NCI-H524 (cell line): ENCODE results near the gene CTNND2.
A peak's percentile ranks its signal among the peaks of the same experiment; 100 is the strongest.
"Not testable (repeated sequence)": the region's sequence is repeated elsewhere in the genome, so short reads cannot be mapped to it uniquely, and the experiment has no call there.

Experiments
- DNase-seq, 2 experiments: peaks; one replicate each; lab custom pipeline; 2025; lab: John Stamatoyannopoulos, UW

CTNND2 gene

GRCh38 chr5:11675184-11675583 is 229.1 kb downstream of the CTNND2 start:
- no peak for DNase-seq

- DNase-seq: no peak
Measured at GRCh38 chr5:11672385-11673085, 231.7 kb downstream of the CTNND2 start.

DNA sequence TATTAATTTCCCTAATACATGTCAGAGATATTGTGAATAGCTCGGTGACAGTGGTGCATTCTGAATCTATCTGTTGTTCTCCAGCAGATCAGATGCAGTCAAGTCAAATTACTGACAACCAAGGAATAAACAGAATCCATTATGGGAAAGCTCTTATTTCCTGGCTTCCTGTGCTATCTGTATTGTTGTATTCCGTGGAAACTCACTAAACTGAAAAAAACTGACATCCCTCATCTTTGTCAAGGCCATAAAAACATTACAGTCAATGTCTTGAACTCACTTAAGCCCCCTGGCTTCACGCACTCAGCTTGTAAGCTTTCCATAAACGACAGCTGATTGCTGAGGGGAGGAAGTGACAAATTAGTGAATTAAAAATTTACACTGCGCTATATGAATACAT is 245.9 kb downstream of the CTNND2 start:
- no peak for DNase-seq

- DNase-seq: no peak
Measured at GRCh38 chr5:11656916-11657315, 247.3 kb downstream of the CTNND2 start.

DNA sequence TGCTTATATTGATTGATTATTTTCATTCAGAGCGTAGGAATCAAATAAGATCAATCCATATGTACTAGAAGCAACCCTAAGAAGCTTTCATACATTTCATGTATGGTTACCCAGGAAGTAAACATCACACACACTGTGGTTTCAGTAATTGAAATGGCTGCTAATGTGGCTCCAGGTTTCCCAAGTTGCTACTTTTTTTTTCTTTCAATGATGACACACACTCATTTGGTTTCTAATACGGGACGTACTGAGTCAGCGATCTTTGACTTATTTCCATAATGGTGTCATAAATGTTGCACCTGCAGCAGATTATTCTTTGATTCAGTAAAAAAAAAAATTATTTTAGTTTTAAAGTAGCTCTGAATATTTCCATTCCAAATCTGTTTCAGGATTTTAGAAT is 248.6 kb downstream of the CTNND2 start:
- no peak for DNase-seq

DNA sequence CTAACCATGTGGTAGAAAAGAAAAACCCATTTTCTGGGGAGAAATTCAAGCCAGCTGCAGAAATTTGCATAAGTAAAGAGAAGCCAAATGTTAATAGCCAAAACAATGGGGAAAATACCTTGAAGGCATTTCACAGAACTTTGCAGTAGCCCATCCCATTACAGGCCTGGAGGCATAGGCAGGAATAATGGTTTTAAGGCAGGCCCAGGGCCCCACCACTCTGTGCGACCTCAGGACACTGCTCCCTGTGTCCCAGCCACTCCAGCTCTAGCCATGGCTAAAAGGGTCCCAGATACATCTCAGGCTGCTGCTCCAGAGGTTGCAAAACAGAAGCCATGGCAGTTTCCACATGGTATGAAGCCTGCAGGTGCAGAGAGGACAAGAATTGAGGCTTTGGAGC is 253.3 kb downstream of the CTNND2 start:
- DNase-seq: no peak

- DNase-seq: peak in 1 of 2 experiments; percentile 7
Measured at GRCh38 chr5:11646141-11646540, 258.1 kb downstream of the CTNND2 start.

DNA sequence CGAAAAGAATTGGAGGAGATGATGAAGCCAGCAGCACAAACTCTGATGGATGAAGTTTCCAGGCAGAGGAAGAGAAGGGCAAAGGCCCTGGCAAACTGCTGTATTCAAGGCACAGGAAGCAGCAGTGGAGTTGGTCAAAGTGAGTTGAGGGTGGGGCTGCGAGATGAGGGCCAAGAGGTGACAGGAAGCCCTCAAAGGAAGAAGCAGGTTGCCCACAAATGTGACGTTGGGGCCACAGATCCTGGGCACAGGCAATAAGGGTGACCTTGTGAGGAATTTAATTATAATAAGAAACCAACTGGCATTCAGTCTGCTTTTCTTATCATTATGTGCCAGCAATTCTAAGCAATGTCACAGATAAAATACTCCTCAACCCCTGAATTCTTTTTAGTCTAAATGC is 261.8 kb downstream of the CTNND2 start:
- no peak for DNase-seq

- no peak for DNase-seq
Measured at GRCh38 chr5:11640158-11640873, 263.9 kb downstream of the CTNND2 start.

DNA sequence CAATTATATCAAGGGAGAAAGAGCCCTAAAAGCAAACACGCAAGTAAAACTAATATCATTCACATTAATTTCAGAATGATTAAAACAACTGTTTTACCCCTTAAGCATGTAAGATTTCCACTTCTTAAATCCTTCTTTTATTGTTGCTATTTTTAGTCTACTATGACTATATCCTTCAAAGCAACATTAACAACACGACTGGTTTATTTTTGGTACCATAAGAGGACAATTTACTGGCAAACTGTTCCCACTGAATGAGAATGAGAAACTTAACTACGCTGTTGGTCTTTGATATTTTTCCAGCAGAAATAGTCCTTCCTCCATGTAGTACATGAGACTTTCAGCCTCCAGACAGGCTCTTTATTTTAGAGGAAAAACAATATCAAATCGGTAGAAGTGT is 281.5 kb downstream of the CTNND2 start:
- DNase-seq: no peak

GRCh38 chr5:11620172-11620571 is 284.1 kb downstream of the CTNND2 start:
- DNase-seq: no peak

- peak; percentile 62 to 79 for DNase-seq
Measured at GRCh38 chr5:11619339-11620024, 284.8 kb downstream of the CTNND2 start.

DNA sequence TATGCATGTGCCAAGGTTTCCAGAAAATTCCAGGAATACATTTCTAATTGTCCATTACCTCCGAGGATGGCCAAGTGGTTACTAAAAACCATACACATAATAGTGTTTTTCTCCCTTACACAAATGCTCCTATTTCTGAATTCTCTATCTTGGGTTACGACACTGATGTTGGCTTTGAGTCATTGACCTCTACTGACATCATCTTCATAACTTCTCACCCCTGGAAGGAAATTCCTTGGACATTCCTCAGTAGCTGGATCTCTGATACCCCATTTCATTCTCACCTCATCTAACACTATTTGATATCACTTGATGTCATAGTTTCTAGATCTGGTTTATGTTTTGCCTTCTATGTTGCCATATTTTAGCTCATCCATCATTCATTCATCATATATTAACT is 287.2 kb downstream of the CTNND2 start:
- DNase-seq: no peak

DNA sequence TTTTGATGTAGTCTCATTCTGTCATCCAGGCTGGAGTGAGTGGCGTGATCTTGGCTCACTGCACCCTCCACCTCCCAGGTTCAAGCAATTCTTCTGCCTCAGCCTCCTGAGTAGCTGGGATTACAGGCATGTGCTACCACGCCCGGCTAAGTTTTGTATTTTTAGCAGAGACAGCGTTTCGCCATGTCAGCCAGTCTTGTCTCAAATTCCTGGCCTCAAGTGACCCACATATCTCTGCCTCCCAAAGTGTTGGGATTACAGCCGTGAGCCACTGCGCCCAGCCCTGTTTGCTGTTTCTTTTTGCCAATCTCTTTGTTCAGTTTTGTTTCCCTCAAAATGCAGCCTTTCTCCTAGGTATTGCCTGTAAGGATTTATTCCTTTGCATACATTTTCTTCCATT is 287.6 kb downstream of the CTNND2 start:
- not testable (repeated sequence) for DNase-seq

- no peak for DNase-seq
Measured at GRCh38 chr5:11611011-11611410, 293.2 kb downstream of the CTNND2 start.

GRCh38 chr5:11609570-11610303 is 294.5 kb downstream of the CTNND2 start:
- no peak for DNase-seq

DNA sequence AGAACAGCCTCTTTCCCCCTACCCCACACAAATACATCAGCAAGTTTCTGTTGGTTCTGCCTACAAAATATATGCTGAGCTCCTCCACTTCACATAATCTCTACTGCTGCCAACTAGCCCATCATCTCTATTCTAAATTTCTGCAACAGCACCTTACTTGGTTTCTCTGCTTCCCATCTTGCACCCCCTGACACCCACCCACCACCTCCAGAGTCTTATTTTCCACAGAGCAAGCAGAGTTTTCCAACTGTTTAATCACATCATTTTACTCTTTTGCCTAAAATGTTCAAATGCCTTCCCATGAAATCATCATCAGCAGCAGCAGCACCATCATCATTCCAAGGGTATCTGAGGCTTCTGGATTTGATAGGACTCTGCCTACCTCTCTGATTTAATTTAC is 295.7 kb downstream of the CTNND2 start:
- DNase-seq: no peak

GRCh38 chr5:11607944-11608483 is 296.2 kb downstream of the CTNND2 start:
- DNase-seq: no peak

DNA sequence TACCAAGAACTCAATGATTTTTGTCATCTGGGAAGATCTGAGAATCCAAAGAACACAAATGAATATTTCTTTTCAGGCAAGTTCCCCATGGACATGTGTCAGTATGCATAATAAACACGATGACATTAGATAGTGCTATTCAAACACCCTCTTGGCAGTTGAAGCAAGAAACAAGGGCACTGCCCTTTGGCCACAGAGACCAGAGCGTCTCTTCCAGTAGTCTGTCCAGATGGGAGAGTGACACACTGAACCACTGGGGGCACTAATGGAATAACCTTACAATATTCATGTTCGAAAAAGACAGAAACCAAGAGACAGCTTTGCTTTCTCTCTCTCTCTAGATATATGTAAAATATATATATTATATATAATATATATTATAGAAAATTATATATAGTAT is 301.9 kb downstream of the CTNND2 start:
- DNase-seq: peak in 1 of 2 experiments; percentile 20

DNA sequence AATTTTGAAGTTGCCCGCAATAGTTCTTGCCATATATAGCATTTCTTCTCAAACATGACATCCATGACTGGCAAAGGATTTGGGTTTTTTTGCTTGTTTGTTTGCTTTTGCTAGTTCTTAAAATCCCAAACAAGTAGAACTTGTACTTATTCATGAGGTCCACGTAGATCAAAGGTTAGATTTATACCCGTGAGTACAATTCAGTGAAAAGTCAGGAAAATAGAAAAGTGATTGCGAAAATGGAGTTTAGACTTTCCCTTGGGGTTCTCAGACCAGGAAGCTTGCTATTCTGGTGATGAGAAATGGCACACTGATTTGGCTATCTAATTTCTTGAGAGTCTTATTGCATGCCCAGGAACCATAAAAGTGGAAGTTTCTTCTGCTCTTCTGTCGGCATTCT is 304.7 kb downstream of the CTNND2 start:
- DNase-seq: no peak

GRCh38 chr5:11596657-11597071 is 307.6 kb downstream of the CTNND2 start:
- no peak for DNase-seq

DNA sequence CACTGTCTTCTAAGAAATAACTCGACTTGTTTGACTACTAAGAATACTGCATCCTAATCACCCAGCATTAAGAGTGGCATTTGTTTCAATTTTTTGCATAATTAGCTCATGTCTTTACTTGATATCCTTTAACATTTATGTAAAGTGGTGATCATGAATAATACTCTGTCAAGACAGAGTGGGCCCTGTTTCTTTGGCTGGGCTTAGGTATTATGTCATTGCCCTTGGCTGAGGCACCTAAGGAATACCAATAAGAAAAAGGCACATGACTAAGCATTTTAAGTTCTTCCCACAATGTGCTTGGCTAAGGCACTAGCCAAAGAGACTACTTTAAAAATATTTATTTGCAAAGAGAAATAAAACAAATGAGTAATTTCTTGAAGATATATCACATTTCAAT is 308.1 kb downstream of the CTNND2 start:
- DNase-seq: no peak
